Measurements from ENCODE around the gene LYZL1.

GRCh38 chr10:29259498-29259897, 29.4 kb upstream of the LYZL1 start:
- TF ChIP-seq POLR2AphosphoS5 (IDR thresholded peaks at IDR 0.05) (no peak), CTCF (IDR thresholded peaks at IDR 0.05) (no peak)

Measured in breast epithelium (tissue), 3 donors.